ENCODE data around the gene GIN1. TPM values are rescaled to one million over a fixed set of nuclear protein-coding genes. Genes with fewer than 3 reads are reported as not detected.
A peak's percentile ranks its signal among the peaks of the same experiment; 100 is the strongest.

GIN1 gene
- total RNA-seq, 1 experiment from 2014 or later, result 7.9 TPM

DNA sequence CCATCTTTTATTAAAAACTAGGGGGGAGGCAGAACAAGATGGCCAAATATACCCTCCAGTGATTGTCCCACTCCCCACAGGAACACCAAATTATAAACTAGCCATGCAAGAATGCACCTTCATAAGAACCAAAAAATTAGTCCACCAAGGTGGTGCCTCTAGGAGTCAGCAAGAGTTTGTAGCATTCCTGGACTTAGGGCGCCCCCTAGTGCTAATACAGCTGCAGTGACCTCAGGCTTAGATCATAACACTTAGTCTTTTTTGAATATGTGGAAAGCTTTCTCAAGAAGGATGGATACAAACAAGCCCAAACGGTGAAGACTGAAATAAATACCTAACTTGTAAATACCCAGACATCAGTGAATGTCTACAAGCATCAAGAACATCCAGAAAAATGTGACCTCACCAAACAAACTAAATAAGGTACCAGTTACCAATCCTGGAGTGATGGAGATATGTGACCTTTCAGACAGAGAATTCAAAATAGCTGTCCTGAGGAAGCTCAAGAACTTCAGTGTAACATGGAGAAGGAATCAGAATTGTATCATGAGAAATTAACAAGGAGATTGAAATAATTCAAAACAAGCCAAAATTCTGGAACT lies 19.4 kb upstream of the GIN1 start:
- POLR2A ChIA-PET (ENCODE audit: unreplicated experiment), result no interaction called here
- intact Hi-C loops (cut with micrococcal nuclease; ENCODE audit: unreplicated experiment), result loop anchor here (1.0 to 10.0 kb wide), 6 partner anchors 99 to 603 kb away; no protein-coding TSS in a partner anchor

GRCh38 chr5:103138202-103138690 lies 18.3 kb upstream of the GIN1 start:
- no peaks in the 10 kb centered on the region for H3K9me2 ChIP-seq (ENCODE audit: insufficient read depth)
- H3K9me3 ChIP-seq (ENCODE audit: insufficient read depth, low read depth), result no peaks in the 10 kb centered on the region
- no peak overlapping the region for H2AFZ ChIP-seq
- H3K27ac ChIP-seq, result no peak overlapping the region
- H3K4me2 ChIP-seq, result no peak overlapping the region
- no peaks in the 10 kb centered on the region for H4K20me1 ChIP-seq (ENCODE audit: insufficient read depth)
- DNase-seq, result no peak
- no peaks in the 10 kb centered on the region for H3K36me3 ChIP-seq (ENCODE audit: low read depth)
- BruUV-seq (replicated peaks), result no TSS peak
- TF ChIP-seq, protein P1, sequence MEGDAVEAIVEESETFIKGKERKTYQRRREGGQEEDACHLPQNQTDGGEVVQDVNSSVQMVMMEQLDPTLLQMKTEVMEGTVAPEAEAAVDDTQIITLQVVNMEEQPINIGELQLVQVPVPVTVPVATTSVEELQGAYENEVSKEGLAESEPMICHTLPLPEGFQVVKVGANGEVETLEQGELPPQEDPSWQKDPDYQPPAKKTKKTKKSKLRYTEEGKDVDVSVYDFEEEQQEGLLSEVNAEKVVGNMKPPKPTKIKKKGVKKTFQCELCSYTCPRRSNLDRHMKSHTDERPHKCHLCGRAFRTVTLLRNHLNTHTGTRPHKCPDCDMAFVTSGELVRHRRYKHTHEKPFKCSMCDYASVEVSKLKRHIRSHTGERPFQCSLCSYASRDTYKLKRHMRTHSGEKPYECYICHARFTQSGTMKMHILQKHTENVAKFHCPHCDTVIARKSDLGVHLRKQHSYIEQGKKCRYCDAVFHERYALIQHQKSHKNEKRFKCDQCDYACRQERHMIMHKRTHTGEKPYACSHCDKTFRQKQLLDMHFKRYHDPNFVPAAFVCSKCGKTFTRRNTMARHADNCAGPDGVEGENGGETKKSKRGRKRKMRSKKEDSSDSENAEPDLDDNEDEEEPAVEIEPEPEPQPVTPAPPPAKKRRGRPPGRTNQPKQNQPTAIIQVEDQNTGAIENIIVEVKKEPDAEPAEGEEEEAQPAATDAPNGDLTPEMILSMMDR (conservative IDR thresholded peaks at IDR 0.05), result no peak
- POLR2A ChIA-PET (ENCODE audit: unreplicated experiment), result no interaction called here
- CTCF ChIA-PET, result no interaction called here
- H3K4me3 ChIP-seq, result no peak overlapping the region
- H3F3A ChIP-seq (ENCODE audit: insufficient read depth, low read depth), result no peaks in the 10 kb centered on the region
- no peaks in the 10 kb centered on the region for H3K27me3 ChIP-seq (ENCODE audit: insufficient read depth, low read depth)
- intact Hi-C loops (cut with micrococcal nuclease; ENCODE audit: unreplicated experiment), result loop anchor here (2.0 to 10.0 kb wide), 5 partner anchors 97 to 555 kb away; no protein-coding TSS in a partner anchor
- H3K79me2 ChIP-seq (ENCODE audit: low read depth), result no peaks in the 10 kb centered on the region
- no peaks in the 10 kb centered on the region for H3K4me1 ChIP-seq (replicated peaks; ENCODE audit: insufficient read depth)

More for the DNA sequence above, 19.4 kb upstream of the GIN1 start:
- Histone ChIP-seq H3K79me2 (ENCODE audit: low read depth) (no peaks in the 10 kb centered on the region), H3K4me2 (no peak overlapping the region), H3K36me3 (ENCODE audit: low read depth) (no peaks in the 10 kb centered on the region), H3F3A (ENCODE audit: insufficient read depth, low read depth) (no peaks in the 10 kb centered on the region), H3K4me3 (no peak overlapping the region), H2AFZ (no peak overlapping the region), H4K20me1 (ENCODE audit: insufficient read depth) (no peaks in the 10 kb centered on the region), H3K9me3 (ENCODE audit: insufficient read depth, low read depth) (no peaks in the 10 kb centered on the region), H3K4me1 (replicated peaks; ENCODE audit: insufficient read depth) (no peaks in the 10 kb centered on the region), H3K27ac (no peak overlapping the region), H3K27me3 (ENCODE audit: insufficient read depth, low read depth) (no peaks in the 10 kb centered on the region), H3K9me2 (ENCODE audit: insufficient read depth) (no peaks in the 10 kb centered on the region)
- CTCF ChIA-PET, result interaction anchor here (0.6 to 1.1 kb wide), 4 partner anchors 111 to 688 kb away, joined by 3 to 6 read pairs (median 3); no protein-coding TSS in a partner anchor
- DNase-seq, result peak; percentile 57 to 64
- TF ChIP-seq, protein P1 (conservative IDR thresholded peaks at IDR 0.05), result peak; percentile 94
- no peak for TF ChIP-seq EZH2 (IDR thresholded peaks at IDR 0.05; ENCODE audit: low read depth)
- BruUV-seq (replicated peaks), result no TSS peak

DNA sequence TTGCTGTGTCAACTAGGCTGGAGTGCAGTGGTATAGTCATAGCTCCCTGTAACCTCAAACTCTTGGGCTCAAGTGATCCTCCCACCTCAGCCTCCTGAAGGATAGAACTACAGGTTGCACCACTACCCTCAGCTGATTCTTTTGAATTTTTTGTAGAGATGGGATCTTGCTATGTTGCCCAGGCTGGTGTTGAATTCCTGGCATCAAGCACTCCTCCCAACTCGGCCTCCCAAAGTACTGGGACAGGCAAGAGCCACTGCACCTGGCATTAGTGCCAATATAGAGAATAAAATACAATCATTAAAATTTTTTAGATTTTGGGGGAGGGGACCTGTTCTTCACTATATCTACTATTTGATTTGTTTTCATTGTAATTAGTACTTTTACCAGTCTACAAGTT lies 15.5 kb upstream of the GIN1 start:
- Histone ChIP-seq H4K20me1 (ENCODE audit: insufficient read depth) (no peaks in the 10 kb centered on the region), H3F3A (ENCODE audit: insufficient read depth, low read depth) (no peaks in the 10 kb centered on the region), H3K4me1 (replicated peaks; ENCODE audit: insufficient read depth) (no peaks in the 10 kb centered on the region), H2AFZ (no peak overlapping the region), H3K36me3 (ENCODE audit: low read depth) (no peaks in the 10 kb centered on the region), H3K27me3 (ENCODE audit: insufficient read depth, low read depth) (no peaks in the 10 kb centered on the region), H3K79me2 (ENCODE audit: low read depth) (no peaks in the 10 kb centered on the region), H3K4me2 (no peak overlapping the region), H3K9me3 (ENCODE audit: insufficient read depth, low read depth) (no peaks in the 10 kb centered on the region), H3K4me3 (no peak overlapping the region), H3K9me2 (ENCODE audit: insufficient read depth) (no peaks in the 10 kb centered on the region), H3K27ac (no peak overlapping the region)
- intact Hi-C loops (cut with micrococcal nuclease; ENCODE audit: unreplicated experiment), result loop anchor here (5.0 to 10.0 kb wide), 3 partner anchors 342 to 471 kb away; no protein-coding TSS in a partner anchor
- TF ChIP-seq, protein P1 (conservative IDR thresholded peaks at IDR 0.05), result no peak
- TF ChIP-seq EZH2 (IDR thresholded peaks at IDR 0.05; ENCODE audit: low read depth), result no peak
- ChIA-PET CTCF (no interaction called here), POLR2A (ENCODE audit: unreplicated experiment) (no interaction called here)
- BruUV-seq (replicated peaks), result no TSS peak
- DNase-seq, result no peak

Data from PC-9 (cell line).